HG03039 (cell line): ENCODE measurements around the gene EEF1AKMT3.

Source experiments
- ATAC-seq: cut with Tn5 transposase; IDR thresholded peaks from one replicate; pipeline ENCODE4 v1.9.1; 2021; ENCODE audit warnings: mild to moderate bottlenecking, moderate library complexity; ENCODE audit not compliant: unreplicated experiment

EEF1AKMT3 gene

GRCh38 chr12:57735198-57735855, 37.1 kb upstream of the EEF1AKMT3 start:
- ATAC-seq: no peak

- ATAC-seq: no peak
Measured at GRCh38 chr12:57735952-57736740, 36.3 kb upstream of the EEF1AKMT3 start.

- no peak for ATAC-seq
Measured at GRCh38 chr12:57736741-57737466, 35.5 kb upstream of the EEF1AKMT3 start.

- no peak for ATAC-seq
Measured at GRCh38 chr12:57737467-57738460, 34.6 kb upstream of the EEF1AKMT3 start.

GRCh38 chr12:57738661-57739237, 33.7 kb upstream of the EEF1AKMT3 start, which contains the start of gene AGAP2:
AGAP2 (minus strand) TSS chr12:57738742; CDS start chr12:57738246, 496 bp downstream.
- ATAC-seq: no peak

- ATAC-seq: no peak
Measured at GRCh38 chr12:57739387-57739786, 33.0 kb upstream of the EEF1AKMT3 start.

- ATAC-seq: no peak
Measured at GRCh38 chr12:57739914-57740538, 32.4 kb upstream of the EEF1AKMT3 start.

GRCh38 chr12:57740656-57741412, 31.6 kb upstream of the EEF1AKMT3 start:
- no peak for ATAC-seq

GRCh38 chr12:57741413-57741789, 31.0 kb upstream of the EEF1AKMT3 start:
- ATAC-seq: no peak

- peak; percentile 46 for ATAC-seq
Measured at GRCh38 chr12:57741844-57742738, 30.3 kb upstream of the EEF1AKMT3 start.

GRCh38 chr12:57743769-57744168, 28.6 kb upstream of the EEF1AKMT3 start:
- ATAC-seq: no peak

- peak; percentile 30 for ATAC-seq
Measured at GRCh38 chr12:57744194-57744776, 28.1 kb upstream of the EEF1AKMT3 start.

- peak; percentile 81 for ATAC-seq
Measured at GRCh38 chr12:57744777-57745484, 27.5 kb upstream of the EEF1AKMT3 start, which contains the start of gene TSPAN31. TSPAN31 (plus strand) TSS chr12:57745039; CDS start chr12:57745155, 116 bp downstream.

GRCh38 chr12:57745485-57745881, 26.9 kb upstream of the EEF1AKMT3 start:
- ATAC-seq: no peak

GRCh38 chr12:57746025-57746424, 26.4 kb upstream of the EEF1AKMT3 start:
- ATAC-seq: no peak

GRCh38 chr12:57749061-57749460, 23.4 kb upstream of the EEF1AKMT3 start:
- no peak for ATAC-seq
